ENCODE data around the gene NMU. TPM values are rescaled to one million over a fixed set of nuclear protein-coding genes. Genes with fewer than 3 reads are reported as not detected.

The NMU gene
- total RNA-seq, 3 donors from 2014 or later: 0.81 to 1.5 (median 1.0) TPM

DNA sequence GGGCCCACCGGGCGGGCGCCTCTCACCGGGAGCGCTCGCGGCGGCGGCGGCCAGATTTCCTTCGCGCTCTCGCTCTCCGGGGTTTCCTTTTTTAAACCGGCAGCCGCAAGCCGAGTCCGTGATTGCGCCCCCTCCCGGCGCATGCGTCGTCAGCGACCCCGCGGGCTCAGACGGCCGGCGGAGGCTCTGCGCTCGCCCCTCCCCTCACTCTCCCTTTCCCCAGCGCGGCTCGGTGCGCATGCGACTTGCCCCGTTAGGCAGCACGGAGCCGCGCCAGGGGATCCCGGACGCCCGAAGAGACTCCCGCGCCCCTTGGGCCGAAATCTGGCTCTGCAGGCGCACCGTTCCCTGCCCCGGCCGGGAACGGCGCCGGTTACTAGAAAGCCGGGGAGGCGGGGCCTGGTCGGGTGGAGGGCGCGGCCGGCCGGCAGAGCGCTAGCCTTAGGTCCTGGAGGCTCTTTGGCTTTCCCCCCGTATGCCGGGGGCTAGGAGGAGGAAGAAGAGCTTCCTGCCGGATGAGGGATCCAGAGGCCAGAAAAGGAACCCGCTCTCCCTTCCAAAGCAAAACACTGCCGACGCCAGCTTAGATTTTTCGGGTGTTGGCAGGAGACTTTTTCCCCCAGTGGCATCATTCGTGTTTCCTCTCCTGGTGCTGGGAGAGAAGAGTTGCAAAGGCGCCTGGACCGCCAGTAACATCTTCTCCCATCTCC, 89.2 kb downstream of the NMU start, which contains the start of gene CLOCK:
Gene CLOCK (minus strand): TSS at position 154 of the 710 bp plus-strand sequence. CDS start 64,124 bp downstream, outside the sequence.
- DNase-seq (peak; percentile 85 to 92 (median 90)), ATAC-seq (peak; percentile 84)
- H3K9me3 ChIP-seq: no peaks in the 10 kb centered on the region
- TF ChIP-seq CTCF (IDR thresholded peaks at IDR 0.05): peak; percentile 59
- peak within 1 kb of the TSS; percentile 98 for H3K4me3 ChIP-seq
- intact Hi-C loops (cut with DNase I, micrococcal nuclease): no loop called here
- peaks cover 15% of the 10 kb centered on the region for H3K4me1 ChIP-seq (ENCODE audit: low read depth)
- no peaks in the 10 kb centered on the region for H3K36me3 ChIP-seq (ENCODE audit: low read depth)

DNA sequence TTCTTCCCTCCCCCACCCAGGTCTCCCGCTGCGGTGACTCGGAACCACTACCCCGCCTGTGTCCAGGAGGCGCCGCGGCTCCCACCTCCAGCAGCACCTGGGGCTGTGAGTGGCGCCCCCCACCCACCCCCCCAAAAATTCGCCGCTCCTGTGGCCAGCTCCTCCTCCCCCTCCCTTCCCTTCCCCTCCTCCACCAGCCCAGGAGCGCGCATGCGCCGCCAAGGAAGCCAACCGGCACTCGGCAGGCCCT, 89.7 kb downstream of the NMU start:
- no peak for TF ChIP-seq CTCF (IDR thresholded peaks at IDR 0.05)
- DNase-seq (peak in 1 of 3 donors; percentile 76), ATAC-seq (peak; percentile 87)
- intact Hi-C loops (cut with DNase I, micrococcal nuclease): no loop called here
- Histone ChIP-seq H3K4me3 (peak overlapping the region; percentile 98), H3K36me3 (ENCODE audit: low read depth) (no peaks in the 10 kb centered on the region), H3K4me1 (ENCODE audit: low read depth) (peaks cover 15% of the 10 kb centered on the region), H3K9me3 (no peaks in the 10 kb centered on the region)

DNA sequence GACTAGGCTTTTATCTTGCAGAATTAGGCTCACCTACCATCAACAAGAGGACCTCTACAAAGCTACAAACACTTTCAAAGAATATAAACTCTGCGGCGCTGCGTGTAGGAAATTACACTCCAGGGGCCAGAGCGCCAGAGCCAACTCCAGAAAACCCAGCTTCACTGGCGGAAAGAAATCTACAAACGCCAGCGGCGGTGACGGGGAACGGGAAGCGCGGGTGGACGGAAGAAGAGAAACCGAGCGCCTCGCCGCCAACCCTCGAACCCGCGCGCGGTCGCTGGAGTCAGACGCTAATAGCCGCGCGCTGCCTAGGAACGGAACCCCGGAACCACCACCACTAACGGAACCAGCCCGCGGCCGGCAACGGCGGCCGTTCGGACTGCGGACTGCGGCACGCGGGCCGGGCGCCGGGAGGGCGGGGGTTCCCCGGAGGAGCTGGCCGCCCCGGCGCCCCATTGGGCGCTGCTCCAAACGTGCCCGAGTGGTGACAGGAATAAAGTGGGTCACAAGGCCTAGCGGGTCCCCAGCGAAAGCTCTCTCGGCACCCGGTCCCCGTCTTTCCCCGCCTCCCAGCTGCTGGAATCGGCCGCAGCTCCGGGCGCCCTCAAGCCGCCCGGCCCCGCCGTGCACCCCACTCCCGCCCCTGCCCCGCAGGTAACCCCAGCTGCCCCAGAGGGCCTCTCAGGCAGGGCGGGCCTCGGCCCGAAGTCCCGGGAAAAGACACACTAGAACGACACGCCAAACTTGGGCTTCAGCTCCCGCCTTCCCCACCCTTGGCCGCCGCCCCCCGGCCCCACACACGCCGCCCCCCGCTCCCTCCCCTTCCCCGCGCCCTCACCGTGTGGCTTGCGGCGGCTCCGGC, 90.2 kb downstream of the NMU start:
- Histone ChIP-seq H3K9me3 (no peaks in the 10 kb centered on the region), H3K36me3 (ENCODE audit: low read depth) (no peaks in the 10 kb centered on the region), H3K4me1 (ENCODE audit: low read depth) (peaks cover 15% of the 10 kb centered on the region), H3K4me3 (peak overlapping the region; percentile 98)
- TF ChIP-seq CTCF (IDR thresholded peaks at IDR 0.05): no peak
- intact Hi-C loops (cut with DNase I, micrococcal nuclease): no loop called here
- ATAC-seq (peak; percentile 71), DNase-seq (peak; percentile 83 to 89 (median 85))

Other genes with a start within 250 kb of the NMU start
- gene TMEM165, start 240.3 kb downstream of the NMU start, total RNA-seq: 10 to 100 TPM; 56.4 to 85.8 (median 77.6) TPM
- gene CLOCK, start 89.4 kb downstream of the NMU start, total RNA-seq: 10 to 100 TPM; 17.4 to 33.1 (median 25.3) TPM
- gene PDCL2, start 44.1 kb downstream of the NMU start, total RNA-seq: not detected
- not detected for gene EXOC1L, start 183.5 kb upstream of the NMU start, total RNA-seq
- gene EXOC1, start 217.3 kb upstream of the NMU start, total RNA-seq: 10 to 100 TPM; 32.9 to 53.3 (median 37.4) TPM